HepG2 (cell line): ENCODE results near the gene TBXAS1. TPM values are rescaled to one million over a fixed set of nuclear protein-coding genes. Genes with fewer than 3 reads are reported as not detected.

Source experiments
- ATAC-seq: fragments of 200-7000 bp; cut with Tn5 transposase; 3 replicates; pipeline ENCODE4 v1.9.1; 2020; ENCODE audit warnings: mild to moderate bottlenecking, moderate library complexity
- BruUV-seq: library from RNA; stranded (reverse); fragments of 400-500 nt; replicated peaks from 2 replicates; lab custom pipeline; 2021; lab: Mats Ljungman, UMichigan
- CTCF ChIA-PET: fragments of 300-600 bp; formaldehyde crosslinking; extraction: SDS; loops from one replicate; lab custom pipeline; 2021; ENCODE audit warnings: low total read pairs, inconsistent platforms, low intra/inter-chr PET ratio; lab: Yijun Ruan, JAX
- POLR2A ChIA-PET: fragments of 350-600 bp; sonication (Branson Sonifier 250); formaldehyde crosslinking; loops from one replicate; lab custom pipeline; 2020; ENCODE audit warnings: antibody characterized with exemption, inconsistent platforms; lab: Yijun Ruan, JAX
- DNase-seq: peaks from one replicate; pipeline ENCODE4 v3.0.0-alpha.2; 2015; ENCODE audit warnings: low spot score
- FAIRE-seq: peaks from 3 replicates; lab custom pipeline; 2011; peaks lifted over from hg19 to GRCh38; lab: Jason Lieb, UNC
- H2AFZ ChIP-seq: one replicate; pipeline ENCODE4 v1.6.1; 2011; ENCODE audit warnings: low read length, inconsistent platforms
- H3K27ac ChIP-seq: fragments of 300-600 bp; 3 replicates; pipeline ENCODE4 v1.8.0; 2011; ENCODE audit warnings: mixed run types, mild to moderate bottlenecking, mixed read lengths, low read length, inconsistent platforms; ENCODE audit not compliant: insufficient read depth; ENCODE audit errors: extremely low read length
- H3K27me3 ChIP-seq, 2 experiments: fragments of 200-600 bp in 1 of 2; 2 replicates in 1 of 2; 3 replicates in 1 of 2; pipeline versions ENCODE4 v1.6.0 to v1.8.0; 2011; ENCODE audit warnings: low read length in 2 of 2, mild to moderate bottlenecking in 2 of 2, moderate library complexity in 2 of 2, inconsistent platforms in 1 of 2; ENCODE audit not compliant: insufficient read depth in 2 of 2, control insufficient read depth in 1 of 2
- H3K36me3 ChIP-seq, 2 experiments: fragments of 200-600 bp in 1 of 2; replicated peaks in 1 of 2; 2 replicates in 1 of 2; 3 replicates in 1 of 2; pipeline versions ENCODE4 v1.5.1 to v1.8.0; 2011; ENCODE audit warnings: low read length in 2 of 2, inconsistent platforms in 1 of 2; ENCODE audit not compliant: insufficient read depth in 2 of 2, control insufficient read depth in 1 of 2
- H3K4me1 ChIP-seq: 2 replicates; pipeline ENCODE4 v1.5.1; 2012; ENCODE audit warnings: low read length, inconsistent platforms; ENCODE audit not compliant: insufficient read depth
- H3K4me2 ChIP-seq: 2 replicates; pipeline ENCODE4 v1.6.0; 2011; ENCODE audit warnings: low read depth, low read length, inconsistent platforms
- H3K4me3 ChIP-seq, 3 experiments: fragments of 200-600 bp in 1 of 3; sonication (generic), shearing (Covaris generic) in 1 of 3; replicated peaks in 1 of 3; 2 replicates each; pipeline ENCODE4 v1.5.1; 2011 to 2016; ENCODE audit warnings: low read length in 3 of 3, inconsistent platforms in 2 of 3, low read depth in 2 of 3, mild to moderate bottlenecking in 2 of 3, control low read depth in 1 of 3, mixed read lengths in 1 of 3; ENCODE audit not compliant: insufficient read depth in 1 of 3
- H3K79me2 ChIP-seq: one replicate; pipeline ENCODE4 v1.6.1; 2011; ENCODE audit warnings: low read length, inconsistent platforms; ENCODE audit not compliant: insufficient read depth
- H3K9ac ChIP-seq: 2 replicates; pipeline ENCODE4 v1.6.0; 2011; ENCODE audit warnings: mild to moderate bottlenecking, low read depth, low read length, inconsistent platforms; ENCODE audit not compliant: insufficient read depth
- H3K9me3 ChIP-seq: 2 replicates; pipeline ENCODE4 v1.5.1; 2012; ENCODE audit warnings: mild to moderate bottlenecking, low read length
- H4K20me1 ChIP-seq: 2 replicates; pipeline ENCODE4 v1.6.0; 2011; ENCODE audit warnings: inconsistent platforms, mild to moderate bottlenecking, low read length, moderate library complexity; ENCODE audit not compliant: insufficient read depth
- E2F5 ChIP-seq: sonication (generic); formaldehyde crosslinking; conservative IDR thresholded peaks from 2 replicates; pipeline ENCODE4 v1.4.0; 2020; ENCODE audit warnings: missing genetic modification reagents
- ISL2 ChIP-seq: sonication (generic); formaldehyde crosslinking; IDR thresholded peaks from 2 replicates; pipeline ENCODE4 v1.5.0; 2020; ENCODE audit warnings: missing genetic modification reagents
- NCOA2 ChIP-seq: sonication (generic); formaldehyde crosslinking; IDR thresholded peaks from 2 replicates; pipeline ENCODE4 v1.8.0; 2022; ENCODE audit warnings: inconsistent platforms
- POLR2G ChIP-seq: fragments of 200-400 bp; formaldehyde crosslinking; IDR thresholded peaks from 2 replicates; pipeline ENCODE4 v1.6.1; 2018; ENCODE audit warnings: mild to moderate bottlenecking, low read depth, low read length, moderate library complexity
- PRMT3 ChIP-seq: sonication (generic); formaldehyde crosslinking; IDR thresholded peaks from 2 replicates; pipeline ENCODE4 v1.8.1; 2022; ENCODE audit warnings: low read depth, mild to moderate bottlenecking, moderate library complexity, missing genetic modification reagents, borderline replicate concordance
- ZBTB3 ChIP-seq: sonication (generic); formaldehyde crosslinking; IDR thresholded peaks from 2 replicates; pipeline ENCODE4 v1.4.0; 2020; ENCODE audit warnings: low read depth, mild to moderate bottlenecking, moderate library complexity, missing genetic modification reagents, borderline replicate concordance
- ZFP1 ChIP-seq: IDR thresholded peaks from 2 replicates; pipeline ENCODE4 v1.6.1; 2016
- ZFP36L1 ChIP-seq: sonication (generic); formaldehyde crosslinking; IDR thresholded peaks from 2 replicates; pipeline ENCODE4 v1.8.0; 2022; ENCODE audit warnings: mild to moderate bottlenecking, missing genetic modification reagents, moderate library complexity
- ZNF407 ChIP-seq: sonication (generic); formaldehyde crosslinking; IDR thresholded peaks from one replicate; pipeline ENCODE4 v1.5.1; 2020; ENCODE audit warnings: mild to moderate bottlenecking, missing genetic modification reagents; ENCODE audit errors: not compliant biosample characterization
- ZNF780A ChIP-seq: sonication (generic); formaldehyde crosslinking; IDR thresholded peaks from 2 replicates; pipeline ENCODE4 v1.8.0; 2022; ENCODE audit warnings: mild to moderate bottlenecking, missing genetic modification reagents, moderate library complexity
- ZSCAN20 ChIP-seq: sonication (generic); formaldehyde crosslinking; IDR thresholded peaks from 2 replicates; pipeline ENCODE4 v1.4.0; 2020; ENCODE audit warnings: missing genetic modification reagents, mild to moderate bottlenecking, borderline replicate concordance
- WGBS: methylation state at CpG from one replicate; pipeline ENCODE4 v1.1.6; 2017; ENCODE audit warnings: low lambda C conversion rate; 5-methylcytosine and 5-hydroxymethylcytosine counted together
- in situ Hi-C: cut with HindIII; loops from 2 replicates; pipeline ENCODE4 v1.10.0; 2017; ENCODE audit warnings: low pct_unique_long_range_greater_than_20kb; ENCODE audit not compliant: extremely low pct_ligation_motif_present
- intact Hi-C: fragments of 100-400 bp; cut with micrococcal nuclease; formaldehyde crosslinking; loops from one replicate; pipeline ENCODE4 v1.10.0; 2022; ENCODE audit not compliant: unreplicated experiment
- polyA plus RNA-seq, 8 experiments: library from polyadenylated mRNA; depleted of rRNA in 3 of 8; stranded (reverse) in 7 of 8; unstranded in 1 of 8; fragments of >200 nt; fragmentation: Illumina TruSeq in 4 of 8; extraction: Trizol in 4 of 8; gene quantifications; 2 replicates each; pipeline versions ENCODE4 v1.2.1 to v1.2.3, GENCODE V29; 2011 to 2016; ENCODE audit warnings: low read depth in 4 of 8, missing spikeins in 1 of 8, mixed read lengths in 1 of 8; ENCODE audit not compliant: insufficient read depth in 1 of 8
- total RNA-seq, 5 experiments: library from RNA; depleted of rRNA; stranded (reverse); fragments of >200 nt; fragmentation: Illumina TruSeq; extraction: Trizol; gene quantifications; 2 replicates each; pipeline ENCODE4 v1.2.3, GENCODE V29; 2016; ENCODE audit warnings: low read depth in 1 of 5

The TBXAS1 gene
- total and polyA plus RNA-seq, 2 of the 13 experiments (the other 11 are each of a cell fraction or from before 2014, with no cell fraction given): 4.0 to 4.9 TPM

- FAIRE-seq: no peak
- in situ Hi-C loops: no loop called here
- intact Hi-C loops: no loop called here
- no peaks in the 10 kb centered on the region for H4K20me1 ChIP-seq
- no peak overlapping the region for H3K4me2 ChIP-seq
- H3K27me3 ChIP-seq: no peaks in the 10 kb centered on the region
- H3K9me3 ChIP-seq: no peaks in the 10 kb centered on the region
- ChIA-PET POLR2A (no interaction called here), CTCF (no interaction called here)
- H3K36me3 ChIP-seq: no peaks in the 10 kb centered on the region
- H3K9ac ChIP-seq: no peak overlapping the region
- no peaks in the 10 kb centered on the region for H3K4me1 ChIP-seq
- no peak overlapping the region for H3K4me3 ChIP-seq
- H2AFZ ChIP-seq: no peak overlapping the region
- DNase-seq: no peak
- no peak overlapping the region for H3K27ac ChIP-seq
- BruUV-seq: no TSS peak
- ATAC-seq: no peak
- 44% methylated on average over 2 of the region's 2 CpGs for WGBS
- TF ChIP-seq ZFP1 (no peak), ZFP36L1 (CRISPR knock-in tag) (no peak), E2F5 (CRISPR knock-in tag) (no peak), ZNF780A (CRISPR knock-in tag) (no peak), ISL2 (CRISPR knock-in tag) (no peak), NCOA2 (CRISPR knock-in tag) (no peak), ZSCAN20 (CRISPR knock-in tag) (no peak), PRMT3 (CRISPR knock-in tag) (no peak), ZBTB3 (CRISPR knock-in tag) (no peak)
- no peaks in the 10 kb centered on the region for H3K79me2 ChIP-seq
Observed at GRCh38 chr7:139869886-139870285, 40.8 kb downstream of the TBXAS1 start.

- Histone ChIP-seq H4K20me1 (no peaks in the 10 kb centered on the region), H2AFZ (no peak overlapping the region), H3K4me2 (no peak overlapping the region), H3K9ac (no peak overlapping the region), H3K36me3 (no peaks in the 10 kb centered on the region), H3K27me3 (no peaks in the 10 kb centered on the region), H3K9me3 (no peaks in the 10 kb centered on the region), H3K79me2 (no peaks in the 10 kb centered on the region), H3K27ac (no peak overlapping the region), H3K4me1 (no peaks in the 10 kb centered on the region), H3K4me3 (no peak overlapping the region)
- in situ Hi-C loops: no loop called here
- intact Hi-C loops: no loop called here
- ATAC-seq: no peak
- ChIA-PET CTCF (no interaction called here), POLR2A (no interaction called here)
- no peak for DNase-seq
- WGBS: 76% methylated on average over 7 of the region's 7 CpGs
- BruUV-seq: no TSS peak
- FAIRE-seq: no peak
- TF ChIP-seq POLR2G: no peak
- TF ChIP-seq ZNF407 (CRISPR knock-in tag): no peak
Observed at GRCh38 chr7:139870380-139870779, 41.3 kb downstream of the TBXAS1 start.
